Dedifferentiated amniotic fluid mesenchymal stem cell (primary cell): ENCODE data around the gene INTU.
"Not testable (repeated sequence)": the region's sequence is repeated elsewhere in the genome, so short reads cannot be mapped to it uniquely, and the experiment has no call there.

Experiments used
- DNase-seq: peaks from one replicate; pipeline ENCODE4 v3.0.0-alpha.2; 2016; ENCODE audit errors: extremely low spot score

The INTU gene

GRCh38 chr4:127643791-127644190 lies 11.0 kb downstream of the INTU start:
- no peak for DNase-seq

- no peak for DNase-seq
Measured at GRCh38 chr4:127648061-127648460, 15.3 kb downstream of the INTU start.

GRCh38 chr4:127655590-127655989 lies 22.8 kb downstream of the INTU start:
- not testable (repeated sequence) for DNase-seq

GRCh38 chr4:127656047-127656680 lies 23.4 kb downstream of the INTU start:
- DNase-seq, result no peak

GRCh38 chr4:127660284-127660885 lies 27.6 kb downstream of the INTU start:
- no peak for DNase-seq

- no peak for DNase-seq
Measured at GRCh38 chr4:127667116-127667515, 34.4 kb downstream of the INTU start.

- no peak for DNase-seq
Measured at GRCh38 chr4:127667772-127668171, 35.0 kb downstream of the INTU start.

GRCh38 chr4:127668770-127669169 lies 36.0 kb downstream of the INTU start:
- DNase-seq, result no peak

GRCh38 chr4:127669691-127670090 lies 36.9 kb downstream of the INTU start:
- DNase-seq, result no peak

GRCh38 chr4:127672111-127672510 lies 39.4 kb downstream of the INTU start:
- no peak for DNase-seq

- DNase-seq, result no peak
Measured at GRCh38 chr4:127685292-127685691, 52.5 kb downstream of the INTU start.

- no peak for DNase-seq
Measured at GRCh38 chr4:127686658-127687057, 53.9 kb downstream of the INTU start.

- DNase-seq, result no peak
Measured at GRCh38 chr4:127687580-127687979, 54.8 kb downstream of the INTU start.

GRCh38 chr4:127698789-127699200 lies 66.0 kb downstream of the INTU start:
- peak; percentile 45 for DNase-seq

- no peak for DNase-seq
Measured at GRCh38 chr4:127708985-127709384, 76.2 kb downstream of the INTU start.

- no peak for DNase-seq
Measured at GRCh38 chr4:127709456-127709855, 76.7 kb downstream of the INTU start.

- no peak for DNase-seq
Measured at GRCh38 chr4:127730142-127730913, 97.6 kb downstream of the INTU start, which contains the start of gene SLC25A31. SLC25A31 (plus strand) TSS chr4:127730400; CDS start chr4:127730546, 146 bp downstream.

- no peak for DNase-seq
Measured at GRCh38 chr4:127731406-127731805, 98.6 kb downstream of the INTU start.

GRCh38 chr4:127732623-127733328 lies 100.0 kb downstream of the INTU start:
- peak; percentile 66 for DNase-seq

GRCh38 chr4:127734976-127735375 lies 102.2 kb downstream of the INTU start:
- no peak for DNase-seq

GRCh38 chr4:127737295-127737694 lies 104.5 kb downstream of the INTU start:
- no peak for DNase-seq

- DNase-seq, result no peak
Measured at GRCh38 chr4:127741247-127741646, 108.5 kb downstream of the INTU start.
